Measurements from ENCODE around the gene IDI2.

GRCh38 chr10:990808-991207 lies 34.9 kb downstream of the IDI2 start:
- no peak for TF ChIP-seq CTCF (IDR thresholded peaks at IDR 0.05; ENCODE audit: low read depth, low read length)
- TF ChIP-seq EZH2phosphoT487 (IDR thresholded peaks at IDR 0.05; ENCODE audit: low read depth), result no peak
